GM19438 (cell line): ENCODE measurements around the gene SPHK1.

Experiments
- ATAC-seq: cut with Tn5 transposase; IDR thresholded peaks from one replicate; pipeline ENCODE4 v1.9.1; 2021; ENCODE audit warnings: low read depth; ENCODE audit not compliant: unreplicated experiment

Gene SPHK1

GRCh38 chr17:76405607-76405966 lies 21.2 kb downstream of the SPHK1 start:
- no peak for ATAC-seq

GRCh38 chr17:76405967-76406647 lies 21.7 kb downstream of the SPHK1 start:
- no peak for ATAC-seq

- no peak for ATAC-seq
These were observed 23.1 kb downstream of the SPHK1 start for GRCh38 chr17:76407509-76407908.

- ATAC-seq = no peak
These were observed 23.8 kb downstream of the SPHK1 start for GRCh38 chr17:76408037-76408849.

- no peak for ATAC-seq
These were observed 26.0 kb downstream of the SPHK1 start for GRCh38 chr17:76410328-76410965.

- no peak for ATAC-seq
These were observed 26.8 kb downstream of the SPHK1 start for GRCh38 chr17:76411247-76411646.

- no peak for ATAC-seq
These were observed 30.2 kb downstream of the SPHK1 start for GRCh38 chr17:76414334-76415295.

GRCh38 chr17:76415786-76416185 lies 31.4 kb downstream of the SPHK1 start:
- no peak for ATAC-seq

- no peak for ATAC-seq
These were observed 32.0 kb downstream of the SPHK1 start for GRCh38 chr17:76416457-76416856.

GRCh38 chr17:76416899-76417298 lies 32.5 kb downstream of the SPHK1 start:
- ATAC-seq = no peak

- ATAC-seq = no peak
These were observed 33.2 kb downstream of the SPHK1 start for GRCh38 chr17:76417499-76418143.

GRCh38 chr17:76419576-76420260 lies 35.3 kb downstream of the SPHK1 start:
- no peak for ATAC-seq

GRCh38 chr17:76420356-76421043 lies 36.1 kb downstream of the SPHK1 start:
- no peak for ATAC-seq

GRCh38 chr17:76421044-76421407 lies 36.6 kb downstream of the SPHK1 start:
- ATAC-seq = no peak

GRCh38 chr17:76422406-76422805 lies 38.0 kb downstream of the SPHK1 start:
- no peak for ATAC-seq

- no peak for ATAC-seq
These were observed 38.5 kb downstream of the SPHK1 start for GRCh38 chr17:76422860-76423259.

GRCh38 chr17:76426853-76427252 lies 42.4 kb downstream of the SPHK1 start:
- no peak for ATAC-seq

GRCh38 chr17:76427501-76428231 lies 43.3 kb downstream of the SPHK1 start:
- ATAC-seq = no peak
